HEK293T (cell line): ENCODE measurements around the gene PSMA5.

Experiments
- ARNT ChIP-seq: fragments of 450-650 bp; IDR thresholded peaks from 2 replicates; pipeline ENCODE4 v1.6.1; 2017; ENCODE audit warnings: mild to moderate bottlenecking
- CTBP1 ChIP-seq: fragments of 450-650 bp; IDR thresholded peaks from 2 replicates; pipeline ENCODE4 v1.6.1; 2016; ENCODE audit warnings: borderline replicate concordance
- ELF4 ChIP-seq: fragments of 450-650 bp; IDR thresholded peaks from 2 replicates; pipeline ENCODE4 v1.6.1; 2017; ENCODE audit warnings: antibody characterized with exemption
- FOXA1 ChIP-seq: fragments of 450-650 bp; IDR thresholded peaks from 2 replicates; pipeline ENCODE4 v1.6.1; 2016; ENCODE audit warnings: mild to moderate bottlenecking
- FOXK2 ChIP-seq: fragments of 450-650 bp; IDR thresholded peaks from 2 replicates; pipeline ENCODE4 v1.6.1; 2016; ENCODE audit warnings: mild to moderate bottlenecking
- FOXM1 ChIP-seq: fragments of 450-650 bp; IDR thresholded peaks from 2 replicates; pipeline ENCODE4 v1.6.1; 2017; ENCODE audit warnings: mild to moderate bottlenecking, borderline replicate concordance
- SP1 ChIP-seq: fragments of 450-650 bp; IDR thresholded peaks from 2 replicates; pipeline ENCODE4 v1.6.1; 2017
- SUZ12 ChIP-seq: fragments of 450-650 bp; IDR thresholded peaks from 2 replicates; pipeline ENCODE4 v1.6.1; 2016; ENCODE audit warnings: mild to moderate bottlenecking
- TARDBP ChIP-seq: fragments of 450-650 bp; IDR thresholded peaks from 2 replicates; pipeline ENCODE4 v1.6.1; 2016

DNA sequence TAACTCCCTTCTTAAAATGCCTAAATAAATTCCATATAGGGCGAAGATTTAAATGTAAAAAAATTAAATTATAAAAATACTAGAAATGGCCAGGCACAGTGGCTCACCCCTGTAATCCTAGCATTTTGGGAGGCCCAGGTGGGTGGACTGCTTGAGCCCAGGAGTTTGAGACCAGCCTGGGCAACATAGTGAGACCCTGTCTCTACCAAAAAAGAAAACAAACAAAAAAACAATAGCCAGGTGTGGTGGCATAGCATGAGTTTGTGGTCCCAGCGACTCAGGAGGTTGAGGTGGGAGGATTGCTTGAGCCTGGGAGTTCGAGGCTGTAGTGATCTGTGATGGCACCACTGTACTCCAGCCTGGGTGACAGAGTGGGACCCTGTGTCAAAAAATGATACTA, 46.3 kb downstream of the PSMA5 start:
- TF ChIP-seq TARDBP (no peak), FOXA1 (no peak), FOXK2 (no peak), SP1 (no peak), ARNT (no peak), ELF4 (no peak), CTBP1 (no peak), SUZ12 (no peak), FOXM1 (no peak)
